ENCODE data around the gene STX10. TPM values are rescaled to one million over a fixed set of nuclear protein-coding genes. Genes with fewer than 3 reads are reported as not detected.

Gene STX10
- total and polyA plus RNA-seq, 2 of the 4 experiments (the other 2 are of a cell fraction), result 64.9 to 82.0 TPM

DNA sequence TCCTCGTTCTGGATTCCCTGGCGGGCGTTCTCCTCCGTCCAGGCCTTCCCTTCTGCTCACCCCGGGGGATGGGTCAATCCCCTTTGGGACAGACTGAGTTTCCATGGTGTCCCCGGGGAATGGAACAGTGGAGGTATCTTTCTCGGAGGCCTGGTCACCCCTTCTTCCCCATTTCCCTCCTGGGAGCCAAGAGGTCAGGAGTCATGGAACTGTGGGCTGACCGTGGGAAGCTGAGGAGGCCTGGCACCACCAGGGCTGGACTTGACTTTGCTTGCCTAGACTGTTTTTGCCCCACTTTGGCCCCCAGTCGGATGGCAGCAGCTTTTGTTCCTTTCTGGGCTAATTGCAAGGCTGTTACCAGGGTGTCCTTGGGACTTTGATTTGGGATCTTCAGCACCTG, 30.1 kb downstream of the STX10 start:
- Histone ChIP-seq H3K23ac (ENCODE audit: low read depth, low read length) (peak overlapping the region; percentile 95), H3K4me3 (ENCODE audit: insufficient read depth, low read depth, low read length) (no peak overlapping the region), H4K8ac (ENCODE audit: low read depth in 2 of 2, low read length in 2 of 2) (no peak overlapping the region), H3K9me3 (ENCODE audit: control insufficient read depth, insufficient read depth, low read length) (no peaks in the 10 kb centered on the region), H4K20me1 (ENCODE audit: insufficient read depth, low read length) (peaks cover 63% of the 10 kb centered on the region), H4K91ac (ENCODE audit: insufficient read depth, low read depth, low read length) (peak overlapping the region; percentile 21), H3K14ac (replicated peaks; ENCODE audit: low read depth, low read length) (peak overlapping the region; percentile 89), H3K27me3 (ENCODE audit: control insufficient read depth, insufficient read depth, low read length) (no peaks in the 10 kb centered on the region), H2AFZ (replicated peaks; ENCODE audit: low read length, poor library complexity) (no peak overlapping the region), H2BK15ac (ENCODE audit: low read depth, low read length) (no peak overlapping the region), H2BK5ac (ENCODE audit: low read depth, low read length, poor library complexity, severe bottlenecking) (peak overlapping the region; percentile 94), H3K18ac (ENCODE audit: low read depth, low read length) (no peak overlapping the region), H3K4ac (ENCODE audit: low read depth, low read length) (peak overlapping the region; percentile 88), H3K56ac (ENCODE audit: extremely low read depth, insufficient read depth, low read length) (no peak overlapping the region), H3K9me1 (ENCODE audit: insufficient read depth, low read length) (peaks cover 26% of the 10 kb centered on the region), H3K9ac (ENCODE audit: low read depth, low read length) (peak overlapping the region; percentile 98; the same call in 1 of the 2 replicates), H3K4me1 (ENCODE audit: control insufficient read depth, insufficient read depth, low read length) (peaks cover 25% of the 10 kb centered on the region), H2AK5ac (ENCODE audit: low read depth, low read length) (peak overlapping the region; percentile 95), H3K27ac (ENCODE audit: insufficient read depth, low read length) (peak overlapping the region; percentile 97), H3K4me2 (ENCODE audit: low read depth, low read length) (peak overlapping the region; percentile 95), H2BK120ac (ENCODE audit: low read depth, low read length) (no peak overlapping the region), H3K79me1 (ENCODE audit: low read depth in 1 of 2, low read length in 2 of 2) (peaks cover 0 to 81% of the 10 kb centered on the region in 2 experiments; a peak in 3 of 4 replicates), H2BK20ac (ENCODE audit: low read depth, low read length) (no peak overlapping the region), H3K36me3 (ENCODE audit: control insufficient read depth, insufficient read depth, low read length) (peaks cover 17% of the 10 kb centered on the region), H4K5ac (ENCODE audit: low read depth, low read length) (no peak overlapping the region), H2AK9ac (replicated peaks; ENCODE audit: low read depth, low read length, poor library complexity) (peak overlapping the region; percentile 90)
- BruUV-seq (replicated peaks), result no TSS peak
- CTCF ChIA-PET, result interaction anchor here (0.6 to 0.7 kb wide), 2 partner anchors 145 to 155 kb away, joined by 5 to 7 read pairs; no protein-coding TSS in a partner anchor
- ATAC-seq (ENCODE audit: low read depth) (no peak), DNase-seq (no peak)
- dilution Hi-C loops (cut with HindIII; ENCODE audit: low sequenced_read_pairs, unreplicated experiment) (no loop called here), in situ Hi-C loops (cut with MboI; ENCODE audit: low sequenced_read_pairs) (no loop called here), intact Hi-C loops (cut with micrococcal nuclease) (no loop called here)
- WGBS, 2 experiments (ENCODE audit: extremely low coverage in 2 of 2, insufficient read length in 1 of 2), result 86% methylated on average over 2 of the region's 9 CpGs; no CpG with 5 or more reads in 1 of the 2 experiments
- POLR2A ChIA-PET (ENCODE audit: unreplicated experiment), result interaction anchor here (1.0 kb wide), 1 partner anchor 26 kb away, joined by 3 read pairs; no protein-coding TSS in a partner anchor
- TF ChIP-seq NFE2L2 (IDR thresholded peaks at IDR 0.05; ENCODE audit: low read depth, low read length), result no peak
- TF ChIP-seq CEBPB (IDR thresholded peaks at IDR 0.05; ENCODE audit: low read depth, low read length), result no peak
- TF ChIP-seq, protein P1, sequence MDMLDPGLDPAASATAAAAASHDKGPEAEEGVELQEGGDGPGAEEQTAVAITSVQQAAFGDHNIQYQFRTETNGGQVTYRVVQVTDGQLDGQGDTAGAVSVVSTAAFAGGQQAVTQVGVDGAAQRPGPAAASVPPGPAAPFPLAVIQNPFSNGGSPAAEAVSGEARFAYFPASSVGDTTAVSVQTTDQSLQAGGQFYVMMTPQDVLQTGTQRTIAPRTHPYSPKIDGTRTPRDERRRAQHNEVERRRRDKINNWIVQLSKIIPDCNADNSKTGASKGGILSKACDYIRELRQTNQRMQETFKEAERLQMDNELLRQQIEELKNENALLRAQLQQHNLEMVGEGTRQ (IDR thresholded peaks at IDR 0.05; ENCODE audit: low read depth, low read length), result no peak
- TF ChIP-seq, protein P2, sequence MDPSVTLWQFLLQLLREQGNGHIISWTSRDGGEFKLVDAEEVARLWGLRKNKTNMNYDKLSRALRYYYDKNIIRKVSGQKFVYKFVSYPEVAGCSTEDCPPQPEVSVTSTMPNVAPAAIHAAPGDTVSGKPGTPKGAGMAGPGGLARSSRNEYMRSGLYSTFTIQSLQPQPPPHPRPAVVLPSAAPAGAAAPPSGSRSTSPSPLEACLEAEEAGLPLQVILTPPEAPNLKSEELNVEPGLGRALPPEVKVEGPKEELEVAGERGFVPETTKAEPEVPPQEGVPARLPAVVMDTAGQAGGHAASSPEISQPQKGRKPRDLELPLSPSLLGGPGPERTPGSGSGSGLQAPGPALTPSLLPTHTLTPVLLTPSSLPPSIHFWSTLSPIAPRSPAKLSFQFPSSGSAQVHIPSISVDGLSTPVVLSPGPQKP (IDR thresholded peaks at IDR 0.05; ENCODE audit: borderline replicate concordance, low read depth, low read length), result no peak

Data from IMR-90 (cell line).